ENCODE measurements around the gene C12orf57.

DNA sequence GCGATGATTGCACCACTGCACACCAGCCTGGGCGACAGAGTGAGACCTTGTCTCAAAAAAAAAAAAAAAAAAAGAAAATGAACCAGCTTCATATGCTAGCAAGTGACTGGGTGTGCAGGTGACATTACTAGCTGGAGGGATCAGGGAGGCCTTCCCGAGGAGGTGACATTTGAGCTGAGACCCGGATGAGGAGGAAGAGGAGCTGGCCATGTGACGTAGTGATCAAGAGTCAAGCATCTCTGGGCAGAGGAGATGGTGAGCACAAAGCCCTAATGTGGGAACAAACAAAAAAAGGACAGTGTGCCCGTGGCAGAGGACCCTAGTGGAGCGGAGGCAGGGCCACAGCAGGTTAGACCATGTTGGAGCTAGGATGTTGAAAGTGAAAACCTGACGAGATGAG, 3.8 kb downstream of the C12orf57 start:
- TF ChIP-seq EZH2 (optimal IDR thresholded peaks at IDR 0.05; ENCODE audit: low read depth, low read length): no peak
- TF ChIP-seq, protein P1, sequence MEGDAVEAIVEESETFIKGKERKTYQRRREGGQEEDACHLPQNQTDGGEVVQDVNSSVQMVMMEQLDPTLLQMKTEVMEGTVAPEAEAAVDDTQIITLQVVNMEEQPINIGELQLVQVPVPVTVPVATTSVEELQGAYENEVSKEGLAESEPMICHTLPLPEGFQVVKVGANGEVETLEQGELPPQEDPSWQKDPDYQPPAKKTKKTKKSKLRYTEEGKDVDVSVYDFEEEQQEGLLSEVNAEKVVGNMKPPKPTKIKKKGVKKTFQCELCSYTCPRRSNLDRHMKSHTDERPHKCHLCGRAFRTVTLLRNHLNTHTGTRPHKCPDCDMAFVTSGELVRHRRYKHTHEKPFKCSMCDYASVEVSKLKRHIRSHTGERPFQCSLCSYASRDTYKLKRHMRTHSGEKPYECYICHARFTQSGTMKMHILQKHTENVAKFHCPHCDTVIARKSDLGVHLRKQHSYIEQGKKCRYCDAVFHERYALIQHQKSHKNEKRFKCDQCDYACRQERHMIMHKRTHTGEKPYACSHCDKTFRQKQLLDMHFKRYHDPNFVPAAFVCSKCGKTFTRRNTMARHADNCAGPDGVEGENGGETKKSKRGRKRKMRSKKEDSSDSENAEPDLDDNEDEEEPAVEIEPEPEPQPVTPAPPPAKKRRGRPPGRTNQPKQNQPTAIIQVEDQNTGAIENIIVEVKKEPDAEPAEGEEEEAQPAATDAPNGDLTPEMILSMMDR (IDR thresholded peaks at IDR 0.05; ENCODE audit: low read length): no peak
- TF ChIP-seq EZH2phosphoT487 (IDR thresholded peaks at IDR 0.05; ENCODE audit: low read length): no peak
